Osteoblast (primary cell): Measurements from ENCODE around the gene DNAH9. TPM values are rescaled to one million over a fixed set of nuclear protein-coding genes. Genes with fewer than 3 reads are reported as not detected.

Source experiments
- DNase-seq: peaks from one replicate; pipeline ENCODE4 v3.0.0; 2011; ENCODE audit warnings: low spot score, mixed read lengths; ENCODE audit not compliant: insufficient read length; ENCODE audit errors: missing footprints
- H2AFZ ChIP-seq: 2 replicates; pipeline ENCODE4 v1.6.0; 2011; ENCODE audit warnings: mild to moderate bottlenecking, low read length
- H3K27ac ChIP-seq: 2 replicates; pipeline ENCODE4 v1.5.1; 2011; ENCODE audit warnings: mild to moderate bottlenecking, low read depth, low read length, moderate library complexity
- H3K27me3 ChIP-seq: 2 replicates; pipeline ENCODE4 v1.6.0; 2012; ENCODE audit warnings: mild to moderate bottlenecking, control low read depth, inconsistent platforms, low read length, moderate library complexity; ENCODE audit not compliant: insufficient read depth
- H3K36me3 ChIP-seq: 2 replicates; pipeline ENCODE4 v1.5.1; 2011; ENCODE audit warnings: mild to moderate bottlenecking, low read length, control low read depth, moderate library complexity; ENCODE audit not compliant: insufficient read depth
- H3K4me1 ChIP-seq: 2 replicates; pipeline ENCODE4 v1.5.1; 2011; ENCODE audit warnings: mild to moderate bottlenecking, low read length, control low read depth, moderate library complexity; ENCODE audit not compliant: insufficient read depth
- H3K4me2 ChIP-seq: 2 replicates; pipeline ENCODE4 v1.6.0; 2011; ENCODE audit warnings: mild to moderate bottlenecking, low read length; ENCODE audit not compliant: insufficient read depth
- H3K4me3 ChIP-seq: fragments of 200-600 bp; sonication (generic); 3 replicates; pipeline ENCODE4 v1.5.1; 2012; ENCODE audit warnings: mild to moderate bottlenecking, low read length, inconsistent platforms; ENCODE audit not compliant: insufficient read depth
- H3K79me2 ChIP-seq: 2 replicates; pipeline ENCODE4 v1.6.0; 2012; ENCODE audit warnings: mild to moderate bottlenecking, low read length, control low read depth, inconsistent platforms; ENCODE audit not compliant: insufficient read depth
- H3K9me3 ChIP-seq: 2 replicates; pipeline ENCODE4 v1.5.1; 2011; ENCODE audit warnings: low read depth, low read length, control low read depth
- H4K20me1 ChIP-seq: 2 replicates; pipeline ENCODE4 v1.6.0; 2012; ENCODE audit warnings: mild to moderate bottlenecking, low read length, control low read depth; ENCODE audit not compliant: insufficient read depth
- total RNA-seq: library from RNA; depleted of rRNA; stranded (reverse); fragments of >200 nt; gene quantifications from 2 replicates; pipeline ENCODE4 v1.2.3, GENCODE V29; 2012
- TF ChIP-seq, protein P1 (sequence below): IDR thresholded peaks from 2 replicates; pipeline ENCODE4 v1.5.1; 2011; ENCODE audit warnings: mild to moderate bottlenecking, low read depth, low read length, moderate library complexity; ENCODE audit errors: extremely low read depth

Gene DNAH9
- total RNA-seq, 1 donor = not detected

GRCh38 chr17:11997972-11998233 lies 399.6 kb downstream of the DNAH9 start:
- Histone ChIP-seq H3K27me3 (no peaks in the 10 kb centered on the region), H3K27ac (peak overlapping the region; percentile 87), H3K4me1 (peaks cover 14% of the 10 kb centered on the region), H2AFZ (peak overlapping the region; percentile 100), H4K20me1 (no peaks in the 10 kb centered on the region), H3K36me3 (no peaks in the 10 kb centered on the region), H3K4me2 (peak overlapping the region; percentile 95), H3K79me2 (peaks cover 9% of the 10 kb centered on the region), H3K4me3 (peak overlapping the region; percentile 95), H3K9me3 (no peaks in the 10 kb centered on the region)
- TF ChIP-seq, protein P1, sequence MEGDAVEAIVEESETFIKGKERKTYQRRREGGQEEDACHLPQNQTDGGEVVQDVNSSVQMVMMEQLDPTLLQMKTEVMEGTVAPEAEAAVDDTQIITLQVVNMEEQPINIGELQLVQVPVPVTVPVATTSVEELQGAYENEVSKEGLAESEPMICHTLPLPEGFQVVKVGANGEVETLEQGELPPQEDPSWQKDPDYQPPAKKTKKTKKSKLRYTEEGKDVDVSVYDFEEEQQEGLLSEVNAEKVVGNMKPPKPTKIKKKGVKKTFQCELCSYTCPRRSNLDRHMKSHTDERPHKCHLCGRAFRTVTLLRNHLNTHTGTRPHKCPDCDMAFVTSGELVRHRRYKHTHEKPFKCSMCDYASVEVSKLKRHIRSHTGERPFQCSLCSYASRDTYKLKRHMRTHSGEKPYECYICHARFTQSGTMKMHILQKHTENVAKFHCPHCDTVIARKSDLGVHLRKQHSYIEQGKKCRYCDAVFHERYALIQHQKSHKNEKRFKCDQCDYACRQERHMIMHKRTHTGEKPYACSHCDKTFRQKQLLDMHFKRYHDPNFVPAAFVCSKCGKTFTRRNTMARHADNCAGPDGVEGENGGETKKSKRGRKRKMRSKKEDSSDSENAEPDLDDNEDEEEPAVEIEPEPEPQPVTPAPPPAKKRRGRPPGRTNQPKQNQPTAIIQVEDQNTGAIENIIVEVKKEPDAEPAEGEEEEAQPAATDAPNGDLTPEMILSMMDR = no peak
- DNase-seq = no peak

- H3K4me3 ChIP-seq = no peak overlapping the region
- peaks cover 14% of the 10 kb centered on the region for H3K4me1 ChIP-seq
- no peaks in the 10 kb centered on the region for H3K36me3 ChIP-seq
- no peak for DNase-seq
- H3K79me2 ChIP-seq = peaks cover 9% of the 10 kb centered on the region
- no peak overlapping the region for H2AFZ ChIP-seq
- no peak overlapping the region for H3K27ac ChIP-seq
- no peak overlapping the region for H3K4me2 ChIP-seq
- H4K20me1 ChIP-seq = no peaks in the 10 kb centered on the region
- no peaks in the 10 kb centered on the region for H3K9me3 ChIP-seq
- no peaks in the 10 kb centered on the region for H3K27me3 ChIP-seq
- TF ChIP-seq, protein P1 = no peak
These were observed 401.4 kb downstream of the DNAH9 start for GRCh38 chr17:11999696-12000095.

GRCh38 chr17:12007466-12007865 lies 409.2 kb downstream of the DNAH9 start:
- Histone ChIP-seq H3K9me3 (no peaks in the 10 kb centered on the region), H3K27me3 (no peaks in the 10 kb centered on the region), H3K4me2 (no peak overlapping the region), H3K79me2 (no peaks in the 10 kb centered on the region), H4K20me1 (no peaks in the 10 kb centered on the region), H2AFZ (no peak overlapping the region), H3K27ac (no peak overlapping the region), H3K4me1 (no peaks in the 10 kb centered on the region), H3K36me3 (no peaks in the 10 kb centered on the region), H3K4me3 (no peak overlapping the region)
- TF ChIP-seq, protein P1 = no peak
- no peak for DNase-seq
